MM.1S (cell line): ENCODE data around the gene HES5.

Source experiments
- DNase-seq: peaks from one replicate; pipeline ENCODE4 v3.0.0-alpha.2; 2015
- H2AFZ ChIP-seq: fragments of 300-600 bp; sonication (generic); 2 replicates; pipeline ENCODE4 v1.6.0; 2016; ENCODE audit warnings: antibody characterized with exemption, low read length
- H3F3A ChIP-seq: fragments of 300-600 bp; sonication (generic); 2 replicates; pipeline ENCODE4 v1.6.1; 2016; ENCODE audit warnings: mild to moderate bottlenecking, antibody characterized with exemption, low read length, moderate library complexity, mixed read lengths; ENCODE audit not compliant: insufficient read depth
- H3K27ac ChIP-seq: fragments of 300-600 bp; sonication (generic); 2 replicates; pipeline ENCODE4 v1.5.1; 2016; ENCODE audit warnings: mild to moderate bottlenecking, low read length
- H3K27me3 ChIP-seq: fragments of 300-600 bp; sonication (generic); replicated peaks from 2 replicates; pipeline ENCODE4 v1.6.0; 2016; ENCODE audit warnings: low read length; ENCODE audit not compliant: insufficient read depth
- H3K36me3 ChIP-seq: fragments of 300-600 bp; sonication (generic); replicated peaks from 2 replicates; pipeline ENCODE4 v1.6.1; 2016; ENCODE audit warnings: mild to moderate bottlenecking, low read length, mixed read lengths; ENCODE audit not compliant: insufficient read depth
- H3K4me1 ChIP-seq: fragments of 300-600 bp; sonication (generic); 2 replicates; pipeline ENCODE4 v1.6.1; 2016; ENCODE audit warnings: low read length, mixed read lengths
- H3K4me2 ChIP-seq: fragments of 300-600 bp; sonication (generic); 2 replicates; pipeline ENCODE4 v1.6.0; 2016; ENCODE audit warnings: low read depth, low read length
- H3K4me3 ChIP-seq: fragments of 300-600 bp; sonication (generic); 2 replicates; pipeline ENCODE4 v1.5.1; 2016; ENCODE audit warnings: low read length, mixed read lengths
- H3K79me2 ChIP-seq: fragments of 300-600 bp; sonication (generic); 2 replicates; pipeline ENCODE4 v1.6.1; 2016; ENCODE audit warnings: mixed run types, low read length, mixed read lengths
- H3K9ac ChIP-seq: fragments of 300-600 bp; sonication (generic); 2 replicates; pipeline ENCODE4 v1.6.1; 2016; ENCODE audit warnings: low read length, mixed read lengths
- H3K9me2 ChIP-seq: fragments of 300-600 bp; sonication (generic); replicated peaks from 2 replicates; pipeline ENCODE4 v1.6.1; 2016; ENCODE audit warnings: mild to moderate bottlenecking, low read length, mixed read lengths; ENCODE audit not compliant: insufficient read depth
- H3K9me3 ChIP-seq: fragments of 300-600 bp; sonication (generic); replicated peaks from 2 replicates; pipeline ENCODE4 v1.6.1; 2016; ENCODE audit warnings: mild to moderate bottlenecking, low read length, mixed read lengths; ENCODE audit not compliant: insufficient read depth
- H4K20me1 ChIP-seq: fragments of 300-600 bp; sonication (generic); 2 replicates; pipeline ENCODE4 v1.6.1; 2016; ENCODE audit warnings: mild to moderate bottlenecking, low read length, moderate library complexity, mixed read lengths; ENCODE audit not compliant: insufficient read depth
- EZH2 ChIP-seq: fragments of 300-600 bp; sonication (generic); optimal IDR thresholded peaks from 2 replicates; pipeline ENCODE3; 2017; ENCODE audit warnings: low read depth, mild to moderate bottlenecking, antibody characterized with exemption, low read length, mixed read lengths
- EZH2phosphoT487 ChIP-seq: fragments of 300-600 bp; sonication (generic); IDR thresholded peaks from 2 replicates; pipeline ENCODE4 v1.6.1; 2018; ENCODE audit warnings: antibody characterized with exemption, low read length
- TF ChIP-seq, protein P1 (sequence below): fragments of 300-600 bp; sonication (generic); IDR thresholded peaks from 2 replicates; pipeline ENCODE4 v1.5.1; 2016; ENCODE audit warnings: antibody characterized with exemption, low read length, mixed read lengths

Gene HES5

GRCh38 chr1:2486041-2486440 lies 44.0 kb downstream of the HES5 start:
- H3K4me3 ChIP-seq = no peak overlapping the region
- no peak overlapping the region for H2AFZ ChIP-seq
- H3F3A ChIP-seq = no peaks in the 10 kb centered on the region
- peaks cover 3% of the 10 kb centered on the region; the same call in 1 of the 2 replicates for H3K4me1 ChIP-seq
- no peak overlapping the region for H3K9ac ChIP-seq
- H3K27me3 ChIP-seq = peaks cover 55% of the 10 kb centered on the region
- no peaks in the 10 kb centered on the region for H3K9me3 ChIP-seq
- no peaks in the 10 kb centered on the region for H3K79me2 ChIP-seq
- no peak overlapping the region for H3K27ac ChIP-seq
- no peaks in the 10 kb centered on the region for H4K20me1 ChIP-seq
- H3K9me2 ChIP-seq = no peaks in the 10 kb centered on the region
- H3K4me2 ChIP-seq = no peak overlapping the region
- no peaks in the 10 kb centered on the region for H3K36me3 ChIP-seq
- no peak for DNase-seq
- TF ChIP-seq EZH2 = no peak
- TF ChIP-seq, protein P1, sequence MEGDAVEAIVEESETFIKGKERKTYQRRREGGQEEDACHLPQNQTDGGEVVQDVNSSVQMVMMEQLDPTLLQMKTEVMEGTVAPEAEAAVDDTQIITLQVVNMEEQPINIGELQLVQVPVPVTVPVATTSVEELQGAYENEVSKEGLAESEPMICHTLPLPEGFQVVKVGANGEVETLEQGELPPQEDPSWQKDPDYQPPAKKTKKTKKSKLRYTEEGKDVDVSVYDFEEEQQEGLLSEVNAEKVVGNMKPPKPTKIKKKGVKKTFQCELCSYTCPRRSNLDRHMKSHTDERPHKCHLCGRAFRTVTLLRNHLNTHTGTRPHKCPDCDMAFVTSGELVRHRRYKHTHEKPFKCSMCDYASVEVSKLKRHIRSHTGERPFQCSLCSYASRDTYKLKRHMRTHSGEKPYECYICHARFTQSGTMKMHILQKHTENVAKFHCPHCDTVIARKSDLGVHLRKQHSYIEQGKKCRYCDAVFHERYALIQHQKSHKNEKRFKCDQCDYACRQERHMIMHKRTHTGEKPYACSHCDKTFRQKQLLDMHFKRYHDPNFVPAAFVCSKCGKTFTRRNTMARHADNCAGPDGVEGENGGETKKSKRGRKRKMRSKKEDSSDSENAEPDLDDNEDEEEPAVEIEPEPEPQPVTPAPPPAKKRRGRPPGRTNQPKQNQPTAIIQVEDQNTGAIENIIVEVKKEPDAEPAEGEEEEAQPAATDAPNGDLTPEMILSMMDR = no peak

GRCh38 chr1:2483970-2484369 lies 46.1 kb downstream of the HES5 start:
- DNase-seq = no peak
- no peaks in the 10 kb centered on the region for H4K20me1 ChIP-seq
- H3K4me1 ChIP-seq = peaks cover 19% of the 10 kb centered on the region
- H3K9ac ChIP-seq = no peak overlapping the region
- no peaks in the 10 kb centered on the region for H3K36me3 ChIP-seq
- H3K27me3 ChIP-seq = peaks cover 40% of the 10 kb centered on the region
- H3K4me2 ChIP-seq = no peak overlapping the region
- H3K4me3 ChIP-seq = no peak overlapping the region
- H3F3A ChIP-seq = 0 out of 2 replicates have a peak, but pooled peaks cover 7% of the 10 kb centered on the region
- no peak overlapping the region for H3K27ac ChIP-seq
- TF ChIP-seq, protein P1 = no peak
- TF ChIP-seq EZH2phosphoT487 (no peak), EZH2 (no peak)
- H3K9me2 ChIP-seq = no peaks in the 10 kb centered on the region
- H3K9me3 ChIP-seq = no peaks in the 10 kb centered on the region
- no peaks in the 10 kb centered on the region for H3K79me2 ChIP-seq
- no peak overlapping the region for H2AFZ ChIP-seq

DNA sequence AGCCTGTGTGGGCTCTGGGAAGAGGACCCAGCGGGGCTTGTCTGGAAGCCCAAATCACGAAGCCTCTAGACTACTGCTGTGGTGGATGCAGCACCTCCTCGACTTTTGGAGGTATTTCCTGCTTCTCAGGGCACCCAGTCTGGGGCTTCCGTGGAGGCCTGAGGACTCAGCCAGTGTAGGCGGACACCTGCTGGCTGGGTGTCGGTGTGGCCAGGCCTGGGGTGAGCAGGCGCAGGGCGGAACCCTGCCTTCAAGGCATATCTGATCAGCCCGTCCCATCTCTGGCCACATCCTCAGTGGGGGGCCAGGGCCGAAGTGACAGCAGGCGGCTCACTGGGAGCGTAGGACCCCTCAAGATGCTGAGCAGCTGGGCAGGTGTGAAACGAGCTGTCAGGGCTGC lies 47.0 kb downstream of the HES5 start:
- peaks cover 40% of the 10 kb centered on the region for H3K27me3 ChIP-seq

More for the DNA sequence above, 47.0 kb downstream of the HES5 start:
- TF ChIP-seq EZH2 = no peak
- TF ChIP-seq, protein P1 = no peak
- no peak for TF ChIP-seq EZH2phosphoT487
- Histone ChIP-seq H2AFZ (no peak overlapping the region), H3K9me2 (no peaks in the 10 kb centered on the region), H4K20me1 (no peaks in the 10 kb centered on the region), H3K4me2 (no peak overlapping the region), H3K9ac (no peak overlapping the region), H3K4me3 (no peak overlapping the region), H3K9me3 (no peaks in the 10 kb centered on the region), H3K4me1 (peaks cover 19% of the 10 kb centered on the region), H3K27ac (no peak overlapping the region), H3K79me2 (no peaks in the 10 kb centered on the region), H3F3A (0 out of 2 replicates have a peak, but pooled peaks cover 7% of the 10 kb centered on the region), H3K36me3 (no peaks in the 10 kb centered on the region)
- DNase-seq = no peak
